Mucosa of rectum (tissue), 2 donors: ENCODE measurements around the gene RACGAP1.
A peak's percentile ranks its signal among the peaks of the same experiment; 100 is the strongest.

Experiments used
- H3K27ac ChIP-seq, 2 donors: one replicate each; pipeline ENCODE4 v1.7.0; 2013; ENCODE audit warnings: inconsistent platforms in 2 of 2, low read depth in 2 of 2, low read length in 2 of 2
- H3K27me3 ChIP-seq, 2 donors: one replicate each; pipeline ENCODE4 v1.7.0; 2013; ENCODE audit warnings: low read length in 2 of 2; ENCODE audit not compliant: control insufficient read depth in 2 of 2, insufficient read depth in 2 of 2
- H3K36me3 ChIP-seq, 2 donors: one replicate each; pipeline ENCODE4 v1.7.0; 2013; ENCODE audit warnings: low read length in 2 of 2; ENCODE audit not compliant: control insufficient read depth in 2 of 2, insufficient read depth in 2 of 2
- H3K4me1 ChIP-seq, 2 donors: one replicate each; pipeline ENCODE4 v1.7.0; 2013; ENCODE audit warnings: low read length in 2 of 2, mild to moderate bottlenecking in 1 of 2; ENCODE audit not compliant: control insufficient read depth in 2 of 2, insufficient read depth in 2 of 2
- H3K4me3 ChIP-seq, 2 donors: one replicate each; pipeline ENCODE4 v1.7.0; 2013; ENCODE audit warnings: low read length in 2 of 2
- H3K9ac ChIP-seq, 2 donors: one replicate each; pipeline ENCODE4 v1.7.0; 2013; ENCODE audit warnings: low read length in 2 of 2, low read depth in 1 of 2, mild to moderate bottlenecking in 1 of 2
- H3K9me3 ChIP-seq, 2 donors: one replicate each; pipeline ENCODE4 v1.7.0; 2013; ENCODE audit warnings: low read length in 2 of 2; ENCODE audit not compliant: control insufficient read depth in 2 of 2
- donor health status: healthy.
- donor health status: Normal muscosa, but diverticular disease.

Gene RACGAP1

GRCh38 chr12:50043854-50044253 is 18.6 kb upstream of the RACGAP1 start:
- no peak overlapping the region for H3K9ac ChIP-seq
- no peak overlapping the region for H3K4me3 ChIP-seq
- H3K4me1 ChIP-seq = no peaks in the 10 kb centered on the region
- H3K27me3 ChIP-seq = no peaks in the 10 kb centered on the region
- H3K9me3 ChIP-seq = no peaks in the 10 kb centered on the region
- no peaks in the 10 kb centered on the region for H3K36me3 ChIP-seq
- no peak overlapping the region for H3K27ac ChIP-seq

GRCh38 chr12:50043308-50043707 is 18.0 kb upstream of the RACGAP1 start:
- no peaks in the 10 kb centered on the region for H3K27me3 ChIP-seq
- H3K9ac ChIP-seq = no peak overlapping the region
- no peaks in the 10 kb centered on the region for H3K36me3 ChIP-seq
- no peaks in the 10 kb centered on the region for H3K9me3 ChIP-seq
- no peaks in the 10 kb centered on the region for H3K4me1 ChIP-seq
- H3K27ac ChIP-seq = no peak overlapping the region
- H3K4me3 ChIP-seq = no peak overlapping the region

GRCh38 chr12:50042693-50043092 is 17.4 kb upstream of the RACGAP1 start:
- H3K9me3 ChIP-seq = no peaks in the 10 kb centered on the region

GRCh38 chr12:50041962-50042361 is 16.7 kb upstream of the RACGAP1 start:
- no peak overlapping the region for H3K27ac ChIP-seq
- H3K36me3 ChIP-seq = no peaks in the 10 kb centered on the region
- no peaks in the 10 kb centered on the region for H3K9me3 ChIP-seq
- H3K4me1 ChIP-seq = no peaks in the 10 kb centered on the region
- H3K27me3 ChIP-seq = no peaks in the 10 kb centered on the region
- no peak overlapping the region for H3K4me3 ChIP-seq
- H3K9ac ChIP-seq = no peak overlapping the region

More at GRCh38 chr12:50042693-50043092, 17.4 kb upstream of the RACGAP1 start:
- H3K4me3 ChIP-seq = no peak overlapping the region
- no peak overlapping the region for H3K27ac ChIP-seq
- H3K4me1 ChIP-seq = no peaks in the 10 kb centered on the region
- H3K27me3 ChIP-seq = no peaks in the 10 kb centered on the region
- H3K9ac ChIP-seq = no peak overlapping the region
- no peaks in the 10 kb centered on the region for H3K36me3 ChIP-seq

GRCh38 chr12:50041062-50041860 is 16.0 kb upstream of the RACGAP1 start:
- no peaks in the 10 kb centered on the region for H3K27me3 ChIP-seq
- H3K9ac ChIP-seq = no peak overlapping the region
- no peak overlapping the region for H3K27ac ChIP-seq
- no peaks in the 10 kb centered on the region for H3K36me3 ChIP-seq
- no peaks in the 10 kb centered on the region for H3K9me3 ChIP-seq
- H3K4me1 ChIP-seq = no peaks in the 10 kb centered on the region
- no peak overlapping the region for H3K4me3 ChIP-seq

GRCh38 chr12:50040657-50041056 is 15.4 kb upstream of the RACGAP1 start:
- Histone ChIP-seq H3K27ac (no peak overlapping the region), H3K9ac (no peak overlapping the region), H3K9me3 (no peaks in the 10 kb centered on the region), H3K36me3 (no peaks in the 10 kb centered on the region), H3K4me1 (no peaks in the 10 kb centered on the region), H3K4me3 (no peak overlapping the region), H3K27me3 (no peaks in the 10 kb centered on the region)

GRCh38 chr12:50039151-50039835 is 14.0 kb upstream of the RACGAP1 start:
- Histone ChIP-seq H3K9ac (no peak overlapping the region), H3K27ac (no peak overlapping the region), H3K4me1 (no peaks in the 10 kb centered on the region), H3K36me3 (no peaks in the 10 kb centered on the region), H3K27me3 (no peaks in the 10 kb centered on the region), H3K9me3 (no peaks in the 10 kb centered on the region), H3K4me3 (no peak overlapping the region)

- Histone ChIP-seq H3K9me3 (no peaks in the 10 kb centered on the region), H3K4me1 (no peaks in the 10 kb centered on the region), H3K4me3 (no peak overlapping the region), H3K27ac (no peak overlapping the region), H3K36me3 (no peaks in the 10 kb centered on the region), H3K9ac (no peak overlapping the region), H3K27me3 (no peaks in the 10 kb centered on the region)
Measured at GRCh38 chr12:50038336-50038735, 13.0 kb upstream of the RACGAP1 start.

GRCh38 chr12:50032854-50033581 is 7.7 kb upstream of the RACGAP1 start:
- Histone ChIP-seq H3K27ac (peak overlapping the region; percentile 4 to 13), H3K4me3 (peak overlapping the region in 1 of 2 donors; percentile 37), H3K4me1 (no peaks in the 10 kb centered on the region), H3K9me3 (no peaks in the 10 kb centered on the region), H3K27me3 (no peaks in the 10 kb centered on the region), H3K36me3 (no peaks in the 10 kb centered on the region), H3K9ac (no peak overlapping the region)

- Histone ChIP-seq H3K27ac (no peak overlapping the region), H3K4me3 (peak overlapping the region in 1 of 2 donors; percentile 37), H3K36me3 (no peaks in the 10 kb centered on the region)
Measured at GRCh38 chr12:50032515-50032853, 7.2 kb upstream of the RACGAP1 start.

More at GRCh38 chr12:50032515-50032853, 7.2 kb upstream of the RACGAP1 start:
- Histone ChIP-seq H3K9me3 (no peaks in the 10 kb centered on the region), H3K4me1 (no peaks in the 10 kb centered on the region), H3K9ac (no peak overlapping the region), H3K27me3 (no peaks in the 10 kb centered on the region)
